ENCODE results near the gene HSPA14. TPM values are rescaled to one million over a fixed set of nuclear protein-coding genes. Genes with fewer than 3 reads are reported as not detected.

Gene HSPA14
- total RNA-seq, 2 donors from 2014 or later = 6.7 to 11.5 TPM

DNA sequence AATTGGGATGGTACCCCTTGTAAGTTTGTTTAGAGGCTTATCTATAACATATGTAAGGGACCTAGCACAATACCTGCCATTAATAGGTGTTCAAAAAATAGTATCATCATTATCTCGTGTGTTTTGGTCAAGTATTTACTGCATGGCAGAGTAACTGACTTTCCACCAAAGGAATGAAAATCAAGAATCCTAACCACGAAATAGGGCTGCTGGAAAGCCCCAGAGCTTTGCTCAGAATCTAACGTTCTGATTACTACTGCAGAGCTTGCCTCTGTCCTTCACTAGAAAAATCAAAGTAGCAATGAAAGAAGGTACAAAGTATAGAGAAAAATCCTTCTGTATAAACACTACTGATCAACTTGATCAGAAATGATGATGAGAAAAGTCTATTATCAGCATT lies 80.9 kb downstream of the HSPA14 start:
- whole genome bisulfite sequencing = 87% methylated on average over 3 of the region's 3 CpGs
- H3K27me3 ChIP-seq (replicated peaks; ENCODE audit: insufficient read depth) = no peaks in the 10 kb centered on the region
- H3K27ac ChIP-seq = no peak overlapping the region
- no peak overlapping the region for H3K4me3 ChIP-seq
- intact Hi-C loops (cut with DNase I) = no loop called here
- DNase-seq (ENCODE audit: low spot score) = no peak
- no peaks in the 10 kb centered on the region for H3K9me3 ChIP-seq
- H3K36me3 ChIP-seq = peaks cover 0 to 11% of the 10 kb centered on the region in 2 donors
- no peak for TF ChIP-seq POLR2A (IDR thresholded peaks at IDR 0.05)
- no peak for TF ChIP-seq CTCF (IDR thresholded peaks at IDR 0.05)
- TF ChIP-seq POLR2AphosphoS5 (IDR thresholded peaks at IDR 0.05) = no peak
- no peaks in the 10 kb centered on the region for H3K4me1 ChIP-seq (replicated peaks)

Other genes with a start within 250 kb of the HSPA14 start
- 10 to 100 TPM; 32.9 to 63.9 TPM for gene FAM107B, start 63.4 kb upstream of the HSPA14 start, total RNA-seq
- 10 to 100 TPM; 15.8 to 18.4 TPM for gene CDNF, start 269 bp upstream of the HSPA14 start, total RNA-seq
- gene MSANTD7, start within 50 bp of the HSPA14 start, total RNA-seq = 10 to 100 TPM in 1 of 2 donors, 1 to 10 TPM in 1; 9.5 to 13.3 TPM
- gene SUV39H2, start 40.6 kb downstream of the HSPA14 start, total RNA-seq = 10 to 100 TPM; 13.2 to 15.3 TPM
- 10 to 100 TPM; 11.5 to 20.8 TPM for gene DCLRE1C, start 115.8 kb downstream of the HSPA14 start, total RNA-seq
- 1 to 10 TPM in 1 of 2 donors, not detected in 1; 1.7 TPM for gene MEIG1, start 121.1 kb downstream of the HSPA14 start, total RNA-seq
- gene OLAH, start 205.6 kb downstream of the HSPA14 start, total RNA-seq = 1 to 10 TPM in 1 of 2 donors, not detected in 1; 5.3 TPM